ENCODE measurements around the gene EIF4E3.

EIF4E3 gene

GRCh38 chr3:71704915-71705314, 20.3 kb downstream of the EIF4E3 start:
- no peak for TF ChIP-seq CTCF (IDR thresholded peaks at IDR 0.05; ENCODE audit: low read depth, low read length, missing control alignments)
- H3K4me3 ChIP-seq (replicated peaks; ENCODE audit: low read depth, low read length) = no peak overlapping the region
- DNase-seq (ENCODE audit: extremely low read depth, low read depth) = no peak

- no peak for TF ChIP-seq CTCF (IDR thresholded peaks at IDR 0.05; ENCODE audit: low read depth, low read length, missing control alignments)
Observed at GRCh38 chr3:71703797-71704196, 21.4 kb downstream of the EIF4E3 start.

GRCh38 chr3:71702131-71703024, 22.8 kb downstream of the EIF4E3 start:
- no peak for TF ChIP-seq CTCF (IDR thresholded peaks at IDR 0.05; ENCODE audit: low read depth, low read length, missing control alignments)
- no peak overlapping the region for H3K4me3 ChIP-seq (replicated peaks; ENCODE audit: low read depth, low read length)
- no peak for DNase-seq (ENCODE audit: extremely low read depth, low read depth)

More at GRCh38 chr3:71703797-71704196, 21.4 kb downstream of the EIF4E3 start:
- no peak for DNase-seq (ENCODE audit: extremely low read depth, low read depth)
- no peak overlapping the region for H3K4me3 ChIP-seq (replicated peaks; ENCODE audit: low read depth, low read length)

- TF ChIP-seq CTCF (IDR thresholded peaks at IDR 0.05; ENCODE audit: low read depth, low read length, missing control alignments) = no peak
- H3K4me3 ChIP-seq (replicated peaks; ENCODE audit: low read depth, low read length) = no peak overlapping the region
Observed at GRCh38 chr3:71701251-71701762, 23.9 kb downstream of the EIF4E3 start.

GRCh38 chr3:71695000-71695482, 30.2 kb downstream of the EIF4E3 start:
- H3K4me3 ChIP-seq (replicated peaks; ENCODE audit: low read depth, low read length) = no peak overlapping the region
- no peak for DNase-seq (ENCODE audit: extremely low read depth, low read depth)
- no peak for TF ChIP-seq CTCF (IDR thresholded peaks at IDR 0.05; ENCODE audit: low read depth, low read length, missing control alignments)

More at GRCh38 chr3:71701251-71701762, 23.9 kb downstream of the EIF4E3 start:
- no peak for DNase-seq (ENCODE audit: extremely low read depth, low read depth)

- DNase-seq (ENCODE audit: extremely low read depth, low read depth) = no peak
- TF ChIP-seq CTCF (IDR thresholded peaks at IDR 0.05; ENCODE audit: low read depth, low read length, missing control alignments) = no peak
- H3K4me3 ChIP-seq (replicated peaks; ENCODE audit: low read depth, low read length) = no peak overlapping the region
Observed at GRCh38 chr3:71694358-71694999, 30.7 kb downstream of the EIF4E3 start.
